GM12874 (cell line): ENCODE measurements around the gene TCF7.

Source experiments
- CTCF ChIP-seq: IDR thresholded peaks from 2 replicates; pipeline ENCODE4 v1.5.1; 2011; ENCODE audit warnings: low read depth, mild to moderate bottlenecking, control low read depth, low read length, moderate library complexity; ENCODE audit not compliant: insufficient read depth

The TCF7 gene

GRCh38 chr5:134124289-134125038 lies 10.0 kb downstream of the TCF7 start:
- no peak for TF ChIP-seq CTCF

- no peak for TF ChIP-seq CTCF
Observed at GRCh38 chr5:134125039-134126015, 10.8 kb downstream of the TCF7 start.

DNA sequence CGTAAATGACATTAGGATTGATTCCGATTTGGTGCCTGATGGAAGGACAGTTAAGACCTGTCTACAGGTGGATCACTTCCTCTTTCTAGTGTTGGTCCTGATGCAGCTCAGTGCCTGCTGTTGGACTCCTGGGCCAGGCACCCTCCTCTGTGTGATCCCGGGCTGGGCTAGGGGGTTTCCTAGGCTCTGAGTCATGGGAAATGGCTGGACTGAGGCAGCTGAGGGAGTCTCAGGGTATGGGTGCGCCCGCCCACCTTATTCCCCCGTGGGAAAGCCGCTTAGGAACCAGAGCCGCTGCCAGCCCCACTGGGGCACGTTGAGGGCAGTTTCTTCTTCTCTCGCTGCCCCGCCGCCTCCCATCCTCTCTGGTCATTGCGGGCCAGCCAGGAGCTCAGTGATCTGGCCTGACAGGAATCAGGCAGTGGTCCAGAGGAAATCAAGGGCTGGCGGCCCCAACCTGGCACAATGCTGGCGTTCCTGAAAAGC lies 12.9 kb downstream of the TCF7 start:
- TF ChIP-seq CTCF = no peak

- no peak for TF ChIP-seq CTCF
Observed at GRCh38 chr5:134127988-134128647, 13.6 kb downstream of the TCF7 start.

DNA sequence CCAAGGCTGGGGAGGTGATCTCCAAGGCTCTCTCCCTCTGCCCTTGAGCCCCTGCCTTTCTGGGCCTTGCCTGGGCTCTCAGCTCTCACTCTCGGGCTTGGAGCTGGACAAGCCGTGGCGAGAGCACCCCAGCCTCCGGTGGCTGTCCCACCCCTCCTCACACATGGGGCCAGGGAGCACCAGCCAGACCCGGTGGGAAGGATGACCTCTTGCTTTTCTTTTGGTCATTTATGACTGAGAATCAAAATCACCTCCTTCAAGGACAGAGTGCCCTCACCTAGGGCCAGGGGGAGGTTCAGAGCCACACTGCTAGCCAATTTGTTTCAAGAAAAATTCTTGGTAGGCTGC lies 14.1 kb downstream of the TCF7 start:
- no peak for TF ChIP-seq CTCF

- no peak for TF ChIP-seq CTCF
Observed at GRCh38 chr5:134129411-134130238, 15.1 kb downstream of the TCF7 start.
